WI38 (cell line): ENCODE measurements around the gene NAA60.
"Not testable (repeated sequence)": the region's sequence is repeated elsewhere in the genome, so short reads cannot be mapped to it uniquely, and the experiment has no call there.

ENCODE experiments used
- H3K4me3 ChIP-seq: 2 replicates; pipeline ENCODE4 v1.5.1; 2011; ENCODE audit warnings: low read depth, mild to moderate bottlenecking, control low read depth, low read length
- TF ChIP-seq, protein P1 (sequence below): IDR thresholded peaks from 2 replicates; pipeline ENCODE4 v1.5.1; 2012; ENCODE audit warnings: low read depth, mild to moderate bottlenecking, control low read depth, low read length

Gene NAA60

DNA sequence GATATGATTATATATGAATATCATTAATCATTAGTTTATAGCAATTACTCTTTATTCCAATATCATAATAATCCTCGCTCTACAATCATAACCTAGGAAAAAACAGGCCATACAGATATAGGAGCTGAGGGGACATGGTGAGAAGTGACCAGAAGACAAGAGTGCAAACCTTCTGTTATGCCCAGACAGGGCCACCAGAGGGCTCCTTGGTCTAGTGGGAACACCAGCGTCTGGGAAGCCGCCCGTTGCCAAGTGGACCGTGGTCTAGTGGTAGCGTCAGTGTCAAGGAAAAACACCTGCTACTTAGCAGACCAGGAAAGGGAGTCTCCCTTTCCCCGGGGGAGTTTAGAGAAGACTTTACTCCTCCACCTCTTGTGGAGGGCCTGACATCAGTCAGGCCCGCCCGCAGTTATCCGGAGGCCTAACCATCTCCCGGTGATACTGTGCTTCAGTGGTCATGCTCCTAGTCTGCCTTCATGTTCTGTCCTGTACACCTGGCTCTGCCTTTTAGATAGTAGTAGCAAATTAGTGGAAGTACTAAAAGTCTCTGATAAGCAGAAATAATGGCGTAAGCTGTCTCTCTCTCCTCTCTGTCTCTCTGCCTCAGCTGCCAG lies 83.8 kb downstream of the NAA60 start:
- TF ChIP-seq, protein P1, sequence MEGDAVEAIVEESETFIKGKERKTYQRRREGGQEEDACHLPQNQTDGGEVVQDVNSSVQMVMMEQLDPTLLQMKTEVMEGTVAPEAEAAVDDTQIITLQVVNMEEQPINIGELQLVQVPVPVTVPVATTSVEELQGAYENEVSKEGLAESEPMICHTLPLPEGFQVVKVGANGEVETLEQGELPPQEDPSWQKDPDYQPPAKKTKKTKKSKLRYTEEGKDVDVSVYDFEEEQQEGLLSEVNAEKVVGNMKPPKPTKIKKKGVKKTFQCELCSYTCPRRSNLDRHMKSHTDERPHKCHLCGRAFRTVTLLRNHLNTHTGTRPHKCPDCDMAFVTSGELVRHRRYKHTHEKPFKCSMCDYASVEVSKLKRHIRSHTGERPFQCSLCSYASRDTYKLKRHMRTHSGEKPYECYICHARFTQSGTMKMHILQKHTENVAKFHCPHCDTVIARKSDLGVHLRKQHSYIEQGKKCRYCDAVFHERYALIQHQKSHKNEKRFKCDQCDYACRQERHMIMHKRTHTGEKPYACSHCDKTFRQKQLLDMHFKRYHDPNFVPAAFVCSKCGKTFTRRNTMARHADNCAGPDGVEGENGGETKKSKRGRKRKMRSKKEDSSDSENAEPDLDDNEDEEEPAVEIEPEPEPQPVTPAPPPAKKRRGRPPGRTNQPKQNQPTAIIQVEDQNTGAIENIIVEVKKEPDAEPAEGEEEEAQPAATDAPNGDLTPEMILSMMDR = peak; percentile 57
- not testable (repeated sequence) for H3K4me3 ChIP-seq

DNA sequence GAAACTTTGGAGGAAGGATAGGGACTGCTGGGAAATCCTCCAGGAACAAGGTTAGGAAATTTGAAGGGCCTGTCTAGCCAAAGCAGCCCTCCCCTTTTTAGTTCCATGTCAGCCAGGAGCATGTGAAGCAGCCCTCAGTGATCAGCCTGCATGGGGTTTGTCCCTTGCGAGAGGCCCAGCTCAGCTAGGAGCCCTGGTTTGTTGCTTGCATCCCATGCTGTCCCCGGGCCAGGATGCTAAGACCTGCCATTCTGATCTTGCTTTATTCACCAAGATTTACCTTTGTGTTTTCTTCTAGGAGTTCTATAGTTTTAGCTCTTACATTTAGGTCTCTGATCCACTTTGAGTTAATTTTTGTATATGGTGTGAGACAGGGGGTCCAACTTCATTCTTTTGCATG lies 84.9 kb downstream of the NAA60 start:
- TF ChIP-seq, protein P1 = no peak
- H3K4me3 ChIP-seq = no peak overlapping the region

DNA sequence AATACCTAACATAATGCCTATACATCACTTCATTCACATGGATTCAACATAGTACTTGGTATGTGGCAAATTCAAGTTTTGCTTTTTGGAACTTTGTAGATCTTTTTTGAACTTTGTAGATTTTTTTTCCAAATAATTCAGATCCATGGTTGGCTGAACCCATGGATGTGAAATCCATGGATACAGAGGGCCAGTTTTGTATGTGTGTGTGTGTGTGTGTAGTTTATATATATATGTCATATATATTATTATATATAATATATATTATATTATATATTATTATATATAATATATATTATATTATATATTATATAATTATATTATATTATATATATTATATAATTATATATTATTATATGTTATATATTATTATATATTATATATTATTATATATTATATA lies 85.7 kb downstream of the NAA60 start:
- no peak overlapping the region for H3K4me3 ChIP-seq
- TF ChIP-seq, protein P1 = no peak

DNA sequence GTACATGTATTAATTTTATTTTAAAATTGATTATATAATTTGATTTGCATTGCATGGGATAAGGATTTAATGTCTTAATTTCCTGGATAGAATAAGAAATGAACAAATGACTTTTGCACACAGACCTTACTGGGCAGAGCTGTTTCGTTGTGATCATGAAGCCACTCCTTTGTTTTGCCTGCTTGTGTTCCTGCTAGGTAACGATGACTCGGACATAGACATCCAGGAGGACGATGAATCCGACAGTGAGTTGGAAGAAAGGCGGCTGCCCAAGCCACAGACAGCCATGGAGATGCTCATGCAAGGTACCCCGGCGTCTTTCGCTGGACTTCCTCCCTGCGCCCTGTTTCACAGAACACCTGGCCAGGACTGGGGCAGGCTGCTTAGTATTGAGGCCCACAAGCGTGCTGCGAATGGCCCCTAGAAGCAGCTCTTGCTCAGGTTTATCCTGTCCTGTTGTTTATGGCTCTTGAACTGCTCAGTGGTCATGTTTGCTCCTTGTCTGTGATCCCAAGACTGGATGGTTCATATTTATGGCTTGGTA lies 87.0 kb downstream of the NAA60 start:
- no peak overlapping the region for H3K4me3 ChIP-seq
- TF ChIP-seq, protein P1 = no peak

DNA sequence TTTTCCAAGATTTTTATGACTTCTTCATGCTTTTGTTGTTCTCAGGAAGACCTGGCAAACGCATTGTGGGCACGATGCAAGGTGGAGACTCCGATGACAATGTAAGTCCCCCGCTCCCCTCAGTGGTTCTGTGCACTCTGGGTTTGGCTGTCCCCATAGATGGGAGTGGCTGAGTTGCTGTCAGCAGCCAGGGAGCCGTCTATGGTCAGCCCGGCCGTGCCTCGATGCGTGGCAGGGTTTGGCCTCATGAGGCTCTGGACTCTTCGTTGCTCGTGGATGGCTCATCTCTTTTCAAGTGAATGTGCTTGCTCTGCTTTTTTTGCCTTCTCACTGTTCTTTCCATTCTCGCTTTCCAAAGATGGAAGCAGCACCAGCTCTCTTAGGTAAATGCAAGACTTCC lies 89.3 kb downstream of the NAA60 start:
- no peak overlapping the region for H3K4me3 ChIP-seq
- TF ChIP-seq, protein P1 = no peak

DNA sequence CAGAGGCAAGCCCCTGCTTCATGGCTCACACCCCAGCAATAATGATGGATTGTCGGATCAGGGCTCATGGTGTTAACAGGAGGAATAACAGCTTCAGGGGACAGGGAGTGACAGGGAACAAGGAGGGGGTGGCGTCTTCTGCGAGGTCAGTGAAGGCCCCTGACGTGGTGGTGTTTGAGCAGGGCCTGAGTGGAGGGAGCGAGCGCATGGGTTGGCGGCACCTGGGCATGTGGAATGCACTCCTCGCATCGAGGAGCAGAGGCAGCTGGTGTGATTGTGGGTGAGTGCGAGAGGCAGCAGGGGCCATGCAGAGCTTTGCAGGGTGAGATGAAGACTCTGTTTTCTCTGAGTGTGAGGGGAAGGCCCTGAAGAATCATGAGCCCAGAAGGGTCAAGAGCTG lies 90.6 kb downstream of the NAA60 start:
- H3K4me3 ChIP-seq = no peak overlapping the region
- TF ChIP-seq, protein P1 = no peak

DNA sequence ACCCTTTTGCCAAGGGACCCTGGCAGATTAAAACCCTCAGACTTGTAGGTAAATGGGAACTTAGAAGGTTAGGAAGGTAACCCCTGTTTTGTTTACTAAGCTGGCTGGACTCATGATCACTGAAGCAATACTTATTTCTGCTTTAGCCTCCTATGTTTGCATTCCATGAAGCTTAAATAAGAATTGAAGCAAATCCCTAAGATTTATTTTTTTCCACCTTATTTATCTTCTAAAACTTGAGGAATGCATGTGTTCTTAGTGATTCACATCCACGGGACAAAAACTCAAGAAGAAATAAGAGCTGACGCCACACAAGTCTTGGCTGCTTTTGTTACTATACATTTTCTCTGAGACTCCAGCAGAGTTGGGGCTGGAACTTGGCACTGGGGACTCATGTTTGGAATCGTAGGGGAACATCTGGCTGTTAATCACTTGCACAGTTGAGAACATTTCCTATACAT lies 92.8 kb downstream of the NAA60 start:
- H3K4me3 ChIP-seq = no peak overlapping the region
- TF ChIP-seq, protein P1 = no peak
